Measurements from ENCODE around the gene ARID1B.

ARID1B gene

GRCh38 chr6:157151989-157152388, 374.8 kb downstream of the ARID1B start:
- Histone ChIP-seq H3K4me3 (ENCODE audit: low read depth, low read length) (no peak overlapping the region), H3K9ac (ENCODE audit: low read depth, low read length) (no peak overlapping the region), H3K4me1 (ENCODE audit: control insufficient read depth, insufficient read depth, low read length) (peaks cover 14% of the 10 kb centered on the region), H3K9me3 (ENCODE audit: control insufficient read depth, insufficient read depth, low read length) (no peaks in the 10 kb centered on the region), H3K27me3 (ENCODE audit: control insufficient read depth, insufficient read depth, low read length) (no peaks in the 10 kb centered on the region), H3K27ac (ENCODE audit: low read depth, low read length) (no peak overlapping the region), H3K36me3 (ENCODE audit: control insufficient read depth, insufficient read depth, low read length) (peaks cover 26% of the 10 kb centered on the region)

- Histone ChIP-seq H3K9me3 (ENCODE audit: control insufficient read depth, insufficient read depth, low read length) (no peaks in the 10 kb centered on the region), H3K36me3 (ENCODE audit: control insufficient read depth, insufficient read depth, low read length) (peaks cover 29% of the 10 kb centered on the region), H3K27ac (ENCODE audit: low read depth, low read length) (no peak overlapping the region), H3K9ac (ENCODE audit: low read depth, low read length) (no peak overlapping the region), H3K4me3 (ENCODE audit: low read depth, low read length) (no peak overlapping the region), H3K27me3 (ENCODE audit: control insufficient read depth, insufficient read depth, low read length) (no peaks in the 10 kb centered on the region), H3K4me1 (ENCODE audit: control insufficient read depth, insufficient read depth, low read length) (peaks cover 14% of the 10 kb centered on the region)
Observed at GRCh38 chr6:157152556-157152955, 375.4 kb downstream of the ARID1B start.

GRCh38 chr6:157155804-157156203, 378.6 kb downstream of the ARID1B start:
- peaks cover 9% of the 10 kb centered on the region; the same call in 1 of the 2 replicates for H3K36me3 ChIP-seq (ENCODE audit: control insufficient read depth, insufficient read depth, low read length)
- no peaks in the 10 kb centered on the region for H3K9me3 ChIP-seq (ENCODE audit: control insufficient read depth, insufficient read depth, low read length)
- no peak overlapping the region for H3K4me3 ChIP-seq (ENCODE audit: low read depth, low read length)
- no peaks in the 10 kb centered on the region for H3K27me3 ChIP-seq (ENCODE audit: control insufficient read depth, insufficient read depth, low read length)
- H3K9ac ChIP-seq (ENCODE audit: low read depth, low read length), result no peak overlapping the region
- peaks cover 28% of the 10 kb centered on the region for H3K4me1 ChIP-seq (ENCODE audit: control insufficient read depth, insufficient read depth, low read length)
- H3K27ac ChIP-seq (ENCODE audit: low read depth, low read length), result no peak overlapping the region

GRCh38 chr6:157157258-157157657, 380.1 kb downstream of the ARID1B start:
- Histone ChIP-seq H3K9me3 (ENCODE audit: control insufficient read depth, insufficient read depth, low read length) (no peaks in the 10 kb centered on the region), H3K36me3 (ENCODE audit: control insufficient read depth, insufficient read depth, low read length) (peaks cover 5% of the 10 kb centered on the region; the same call in 1 of the 2 replicates), H3K9ac (ENCODE audit: low read depth, low read length) (no peak overlapping the region), H3K4me1 (ENCODE audit: control insufficient read depth, insufficient read depth, low read length) (peaks cover 32% of the 10 kb centered on the region), H3K27me3 (ENCODE audit: control insufficient read depth, insufficient read depth, low read length) (no peaks in the 10 kb centered on the region), H3K27ac (ENCODE audit: low read depth, low read length) (no peak overlapping the region), H3K4me3 (ENCODE audit: low read depth, low read length) (no peak overlapping the region)

DNA sequence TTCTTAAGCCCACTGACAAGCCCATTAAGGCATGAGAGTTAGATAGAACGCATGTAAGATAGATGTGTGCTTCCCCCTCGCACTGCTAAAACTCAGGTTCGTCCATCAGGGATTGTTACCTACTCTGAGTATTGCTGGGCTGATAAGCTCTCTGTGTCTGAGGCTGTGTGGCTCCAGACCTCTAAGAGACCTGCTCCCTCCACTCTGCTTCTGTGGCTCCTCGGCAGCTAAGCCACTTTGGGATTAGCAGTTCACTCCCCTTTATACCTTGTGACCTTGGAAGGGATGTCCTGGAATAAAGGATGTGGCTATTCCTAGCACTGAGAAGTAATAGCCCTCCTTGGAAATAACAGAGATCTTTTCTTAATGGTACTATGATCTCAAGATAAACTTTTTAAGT, 381.3 kb downstream of the ARID1B start:
- Histone ChIP-seq H3K36me3 (ENCODE audit: control insufficient read depth, insufficient read depth, low read length) (peaks cover 5% of the 10 kb centered on the region; the same call in 1 of the 2 replicates), H3K4me3 (ENCODE audit: low read depth, low read length) (no peak overlapping the region), H3K9ac (ENCODE audit: low read depth, low read length) (no peak overlapping the region), H3K27ac (ENCODE audit: low read depth, low read length) (peak overlapping the region; percentile 25), H3K27me3 (ENCODE audit: control insufficient read depth, insufficient read depth, low read length) (no peaks in the 10 kb centered on the region), H3K4me1 (ENCODE audit: control insufficient read depth, insufficient read depth, low read length) (peaks cover 32% of the 10 kb centered on the region), H3K9me3 (ENCODE audit: control insufficient read depth, insufficient read depth, low read length) (no peaks in the 10 kb centered on the region)

GRCh38 chr6:157158897-157159296, 381.7 kb downstream of the ARID1B start:
- H3K4me3 ChIP-seq (ENCODE audit: low read depth, low read length), result no peak overlapping the region
- peaks cover 5% of the 10 kb centered on the region; the same call in 1 of the 2 replicates for H3K36me3 ChIP-seq (ENCODE audit: control insufficient read depth, insufficient read depth, low read length)
- H3K27me3 ChIP-seq (ENCODE audit: control insufficient read depth, insufficient read depth, low read length), result no peaks in the 10 kb centered on the region
- H3K27ac ChIP-seq (ENCODE audit: low read depth, low read length), result peak overlapping the region; percentile 25
- no peaks in the 10 kb centered on the region for H3K9me3 ChIP-seq (ENCODE audit: control insufficient read depth, insufficient read depth, low read length)
- H3K4me1 ChIP-seq (ENCODE audit: control insufficient read depth, insufficient read depth, low read length), result peaks cover 32% of the 10 kb centered on the region
- H3K9ac ChIP-seq (ENCODE audit: low read depth, low read length), result no peak overlapping the region

- Histone ChIP-seq H3K27ac (ENCODE audit: low read depth, low read length) (peak overlapping the region; percentile 25), H3K36me3 (ENCODE audit: control insufficient read depth, insufficient read depth, low read length) (peaks cover 5% of the 10 kb centered on the region; the same call in 1 of the 2 replicates), H3K4me3 (ENCODE audit: low read depth, low read length) (no peak overlapping the region), H3K9ac (ENCODE audit: low read depth, low read length) (no peak overlapping the region), H3K4me1 (ENCODE audit: control insufficient read depth, insufficient read depth, low read length) (peaks cover 32% of the 10 kb centered on the region), H3K9me3 (ENCODE audit: control insufficient read depth, insufficient read depth, low read length) (no peaks in the 10 kb centered on the region), H3K27me3 (ENCODE audit: control insufficient read depth, insufficient read depth, low read length) (no peaks in the 10 kb centered on the region)
Observed at GRCh38 chr6:157159348-157159747, 382.2 kb downstream of the ARID1B start.

GRCh38 chr6:157161912-157162311, 384.7 kb downstream of the ARID1B start:
- Histone ChIP-seq H3K27ac (ENCODE audit: low read depth, low read length) (peak overlapping the region; percentile 35), H3K27me3 (ENCODE audit: control insufficient read depth, insufficient read depth, low read length) (no peaks in the 10 kb centered on the region), H3K9ac (ENCODE audit: low read depth, low read length) (no peak overlapping the region), H3K9me3 (ENCODE audit: control insufficient read depth, insufficient read depth, low read length) (no peaks in the 10 kb centered on the region), H3K4me1 (ENCODE audit: control insufficient read depth, insufficient read depth, low read length) (peaks cover 17% of the 10 kb centered on the region), H3K4me3 (ENCODE audit: low read depth, low read length) (no peak overlapping the region), H3K36me3 (ENCODE audit: control insufficient read depth, insufficient read depth, low read length) (peaks cover 7% of the 10 kb centered on the region; the same call in 1 of the 2 replicates)

- H3K9me3 ChIP-seq (ENCODE audit: control insufficient read depth, insufficient read depth, low read length), result no peaks in the 10 kb centered on the region
- no peak overlapping the region for H3K9ac ChIP-seq (ENCODE audit: low read depth, low read length)
- no peak overlapping the region for H3K4me3 ChIP-seq (ENCODE audit: low read depth, low read length)
- H3K4me1 ChIP-seq (ENCODE audit: control insufficient read depth, insufficient read depth, low read length), result peaks cover 17% of the 10 kb centered on the region
- H3K27me3 ChIP-seq (ENCODE audit: control insufficient read depth, insufficient read depth, low read length), result no peaks in the 10 kb centered on the region
- peak overlapping the region; percentile 35 for H3K27ac ChIP-seq (ENCODE audit: low read depth, low read length)
- H3K36me3 ChIP-seq (ENCODE audit: control insufficient read depth, insufficient read depth, low read length), result peaks cover 13% of the 10 kb centered on the region
Observed at GRCh38 chr6:157162766-157163433, 385.7 kb downstream of the ARID1B start.

DNA sequence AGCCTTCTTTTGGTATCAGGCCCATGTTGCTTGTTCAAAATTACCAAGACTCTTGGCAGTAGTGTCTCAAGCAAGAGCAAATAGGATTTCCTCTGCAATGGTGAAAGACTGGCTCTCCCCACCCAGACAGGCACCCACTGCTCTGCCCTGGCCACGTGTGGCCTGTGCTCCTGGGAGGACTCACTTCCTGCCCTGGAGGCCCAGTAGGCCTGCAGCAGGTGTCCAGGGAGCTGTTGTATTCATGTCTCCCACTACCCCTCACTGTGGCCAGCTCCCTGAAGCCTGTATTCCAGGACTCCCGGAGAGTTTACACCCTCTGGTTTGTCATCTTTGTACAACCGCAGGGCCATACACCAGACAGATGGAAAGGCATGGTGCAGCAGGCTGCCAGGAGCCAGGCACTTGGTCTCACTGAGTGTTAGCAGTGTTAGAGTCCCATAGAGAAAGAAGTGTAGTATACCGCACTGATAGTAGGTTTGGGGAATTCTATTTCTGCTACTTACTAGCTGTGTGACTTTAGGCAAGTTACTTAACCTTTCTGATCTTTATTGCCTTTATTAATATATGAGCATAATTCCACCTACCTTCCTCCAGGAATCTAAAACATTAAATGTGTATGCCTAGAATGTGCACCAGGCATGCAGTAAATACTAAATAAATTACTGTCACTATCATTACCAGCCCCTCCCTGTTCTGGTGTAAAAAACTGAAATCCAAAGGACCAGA, 386.4 kb downstream of the ARID1B start:
- H3K9ac ChIP-seq (ENCODE audit: low read depth, low read length), result no peak overlapping the region
- H3K4me3 ChIP-seq (ENCODE audit: low read depth, low read length), result no peak overlapping the region
- no peaks in the 10 kb centered on the region for H3K9me3 ChIP-seq (ENCODE audit: control insufficient read depth, insufficient read depth, low read length)
- peaks cover 11% of the 10 kb centered on the region for H3K4me1 ChIP-seq (ENCODE audit: control insufficient read depth, insufficient read depth, low read length)
- H3K27me3 ChIP-seq (ENCODE audit: control insufficient read depth, insufficient read depth, low read length), result no peaks in the 10 kb centered on the region
- peak overlapping the region; percentile 35 for H3K27ac ChIP-seq (ENCODE audit: low read depth, low read length)
- peaks cover 17% of the 10 kb centered on the region for H3K36me3 ChIP-seq (ENCODE audit: control insufficient read depth, insufficient read depth, low read length)

- Histone ChIP-seq H3K36me3 (ENCODE audit: control insufficient read depth, insufficient read depth, low read length) (peaks cover 25% of the 10 kb centered on the region), H3K27ac (ENCODE audit: low read depth, low read length) (no peak overlapping the region), H3K27me3 (ENCODE audit: control insufficient read depth, insufficient read depth, low read length) (no peaks in the 10 kb centered on the region), H3K4me1 (ENCODE audit: control insufficient read depth, insufficient read depth, low read length) (peaks cover 4% of the 10 kb centered on the region; the same call in 1 of the 2 replicates), H3K9ac (ENCODE audit: low read depth, low read length) (no peak overlapping the region), H3K9me3 (ENCODE audit: control insufficient read depth, insufficient read depth, low read length) (no peaks in the 10 kb centered on the region), H3K4me3 (ENCODE audit: low read depth, low read length) (no peak overlapping the region)
Observed at GRCh38 chr6:157164972-157165371, 387.8 kb downstream of the ARID1B start.
